SK-N-SH (cell line): ENCODE results near the gene MYLIP. TPM values are rescaled to one million over a fixed set of nuclear protein-coding genes. Genes with fewer than 3 reads are reported as not detected.

Experiments used
- CTCF ChIA-PET: fragments of 300-600, 350-600 bp; formaldehyde crosslinking; extraction: SDS; loops from one replicate; lab custom pipeline; 2021; lab: Yijun Ruan, JAX
- POLR2A ChIA-PET: fragments of 350-600 bp; sonication (Branson Sonifier 250); formaldehyde crosslinking; extraction: SDS; loops from one replicate; lab custom pipeline; 2020; ENCODE audit warnings: antibody characterized with exemption, inconsistent platforms; lab: Yijun Ruan, JAX
- DNase-seq: peaks from one replicate; pipeline ENCODE4 v3.0.0; 2012
- H2AFZ ChIP-seq: fragments of 200-600 bp; sonication (generic); 2 replicates; pipeline ENCODE4 v1.8.1; 2016; ENCODE audit warnings: antibody characterized with exemption, mild to moderate bottlenecking, low read depth
- H3F3A ChIP-seq: fragments of 200-600 bp; sonication (generic); replicated peaks from 2 replicates; pipeline ENCODE3; 2016; ENCODE audit warnings: antibody characterized with exemption, mild to moderate bottlenecking; ENCODE audit not compliant: insufficient read depth
- H3K27ac ChIP-seq, 2 experiments: fragments of 200-500 bp in 1 of 2; fragments of 200-600 bp in 1 of 2; sonication (Bioruptor generic) in 1 of 2; sonication (generic), shearing (Covaris generic) in 1 of 2; 2 replicates each; pipeline versions ENCODE4 v1.5.1 to v1.6.1; 2014 to 2016; ENCODE audit warnings: low read depth in 2 of 2, inconsistent platforms in 1 of 2, low read length in 1 of 2, mild to moderate bottlenecking in 1 of 2, mixed read lengths in 1 of 2
- H3K27me3 ChIP-seq: fragments of 200-600 bp; sonication (generic), shearing (Covaris generic); 2 replicates; pipeline ENCODE4 v1.6.1; 2016; ENCODE audit warnings: mixed run types; ENCODE audit not compliant: insufficient read depth
- H3K36me3 ChIP-seq, 2 experiments: fragments of 200-500 bp in 1 of 2; fragments of 200-600 bp in 1 of 2; sonication (Bioruptor generic) in 1 of 2; sonication (generic) in 1 of 2; replicated peaks in 1 of 2; 2 replicates each; pipeline versions ENCODE3 to v1.5.1; 2014 to 2016; ENCODE audit warnings: low read length in 1 of 2, mild to moderate bottlenecking in 1 of 2; ENCODE audit not compliant: insufficient read depth in 2 of 2, control insufficient read depth in 1 of 2
- H3K4me1 ChIP-seq, 2 experiments: fragments of 200-500 bp in 1 of 2; fragments of 200-600 bp in 1 of 2; sonication (Bioruptor generic) in 1 of 2; sonication (generic), shearing (Covaris generic) in 1 of 2; 2 replicates each; pipeline versions ENCODE4 v1.5.1 to v1.6.1; 2014 to 2016; ENCODE audit warnings: low read depth in 1 of 2, low read length in 1 of 2, mixed run types in 1 of 2; ENCODE audit not compliant: insufficient read depth in 2 of 2, control insufficient read depth in 1 of 2
- H3K4me2 ChIP-seq: fragments of 200-600 bp; sonication (generic), shearing (Covaris generic); 2 replicates; pipeline ENCODE4 v1.6.1; 2017; ENCODE audit warnings: mixed run types
- H3K4me3 ChIP-seq, 2 experiments: fragments of 200-500 bp in 1 of 2; fragments of 200-600 bp in 1 of 2; sonication (Bioruptor generic) in 1 of 2; sonication (generic), shearing (Covaris generic) in 1 of 2; 2 replicates each; pipeline versions ENCODE4 v1.5.1 to v1.8.1; 2014 to 2016; ENCODE audit warnings: low read depth in 2 of 2, inconsistent platforms in 1 of 2, low read length in 1 of 2, mild to moderate bottlenecking in 1 of 2, mixed read lengths in 1 of 2, moderate library complexity in 1 of 2
- H3K79me2 ChIP-seq: fragments of 200-600 bp; sonication (generic); 2 replicates; pipeline ENCODE4 v1.8.1; 2017; ENCODE audit warnings: mild to moderate bottlenecking; ENCODE audit not compliant: insufficient read depth
- H3K9ac ChIP-seq: fragments of 200-600 bp; sonication (generic); 2 replicates; pipeline ENCODE4 v1.6.1; 2017; ENCODE audit warnings: mixed run types
- H3K9me2 ChIP-seq: fragments of 200-600 bp; sonication (generic); 2 replicates; pipeline ENCODE4 v1.6.1; 2017; ENCODE audit warnings: mixed run types
- H3K9me3 ChIP-seq: fragments of 200-600 bp; sonication (generic); 2 replicates; pipeline ENCODE4 v1.6.1; 2017; ENCODE audit warnings: mixed run types, mild to moderate bottlenecking, moderate library complexity
- H4K20me1 ChIP-seq: fragments of 200-600 bp; sonication (generic); 2 replicates; pipeline ENCODE4 v1.6.1; 2017; ENCODE audit warnings: mild to moderate bottlenecking, mixed run types; ENCODE audit not compliant: insufficient read depth
- CHD2 ChIP-seq: fragments of 150-350 bp; IDR thresholded peaks from 2 replicates; pipeline ENCODE4 v1.6.1; 2018; ENCODE audit warnings: low read length; ENCODE audit not compliant: partially characterized antibody
- ELF1 ChIP-seq: IDR thresholded peaks from 2 replicates; pipeline ENCODE4 v1.4.0; 2012
- EP300 ChIP-seq, 2 experiments: IDR thresholded peaks; 2 replicates each; pipeline versions ENCODE4 v1.4.0 to v1.6.1; 2012; ENCODE audit warnings: borderline replicate concordance in 1 of 2, low read depth in 1 of 2, low read length in 1 of 2
- FOSL2 ChIP-seq: IDR thresholded peaks from 2 replicates; pipeline ENCODE4 v1.4.0; 2012; ENCODE audit warnings: low read depth, mild to moderate bottlenecking, moderate library complexity, borderline replicate concordance
- FOXM1 ChIP-seq: IDR thresholded peaks from 2 replicates; pipeline ENCODE4 v1.4.0; 2012; ENCODE audit warnings: low read depth, mild to moderate bottlenecking
- GABPA ChIP-seq: IDR thresholded peaks from 2 replicates; pipeline ENCODE4 v1.4.0; 2012; ENCODE audit warnings: low read depth, mild to moderate bottlenecking
- IRF3 ChIP-seq: fragments of 150-350 bp; IDR thresholded peaks from 2 replicates; pipeline ENCODE4 v1.6.1; 2016; ENCODE audit warnings: mild to moderate bottlenecking, low read depth, low read length
- MEF2A ChIP-seq: IDR thresholded peaks from 2 replicates; pipeline ENCODE4 v1.4.0; 2012; ENCODE audit warnings: low read depth, borderline replicate concordance
- MXI1 ChIP-seq: IDR thresholded peaks from 2 replicates; pipeline ENCODE4 v1.6.1; 2012; ENCODE audit warnings: mild to moderate bottlenecking, low read depth, low read length, improper control_type of control experiment
- NRF1 ChIP-seq: IDR thresholded peaks from 2 replicates; pipeline ENCODE4 v1.6.1; 2012; ENCODE audit warnings: low read depth, mild to moderate bottlenecking, low read length
- POLR2AphosphoS5 ChIP-seq: IDR thresholded peaks from 2 replicates; pipeline ENCODE4 v1.6.1; 2012; ENCODE audit warnings: low read depth, low read length
- RAD21 ChIP-seq: IDR thresholded peaks from 2 replicates; pipeline ENCODE4 v1.6.1; 2012; ENCODE audit warnings: mild to moderate bottlenecking, low read length
- RXRA ChIP-seq: IDR thresholded peaks from 2 replicates; pipeline ENCODE4 v1.4.0; 2012; ENCODE audit warnings: low read depth, mild to moderate bottlenecking, borderline replicate concordance
- SIN3A ChIP-seq: IDR thresholded peaks from 2 replicates; pipeline ENCODE4 v1.6.1; 2012; ENCODE audit warnings: low read depth, mild to moderate bottlenecking, low read length, moderate library complexity, borderline replicate concordance
- USF2 ChIP-seq: fragments of 150-350 bp; IDR thresholded peaks from 2 replicates; pipeline ENCODE4 v1.6.1; 2017; ENCODE audit warnings: antibody characterized with exemption, low read length, low read depth, borderline replicate concordance
- WGBS: methylation state at CpG from one replicate; pipeline ENCODE4 v1.1.6; 2017; ENCODE audit warnings: low lambda C conversion rate; 5-methylcytosine and 5-hydroxymethylcytosine counted together
- polyA plus RNA-seq, 3 experiments: library from polyadenylated mRNA; depleted of rRNA; stranded (reverse); fragments of >200 nt; gene quantifications; 2 replicates each; pipeline ENCODE4 v1.2.3, GENCODE V29; 2012
- TF ChIP-seq, protein P1 (sequence below): IDR thresholded peaks from 2 replicates; pipeline ENCODE4 v1.6.1; 2012; ENCODE audit warnings: mild to moderate bottlenecking, low read depth, low read length, moderate library complexity
- TF ChIP-seq, protein P2 (sequence below): IDR thresholded peaks from 2 replicates; pipeline ENCODE4 v1.4.0; 2012; ENCODE audit warnings: low read depth, borderline replicate concordance
- TF ChIP-seq, protein P3 (sequence below): fragments of 200-600 bp; sonication (generic); IDR thresholded peaks from 2 replicates; pipeline ENCODE4 v1.6.1; 2017; ENCODE audit warnings: antibody characterized with exemption, mild to moderate bottlenecking, moderate library complexity

Gene MYLIP
- polyA plus RNA-seq, 1 of the 3 experiments (the other 2 are of a cell fraction) = 3.1 TPM

- TF ChIP-seq, protein P1, sequence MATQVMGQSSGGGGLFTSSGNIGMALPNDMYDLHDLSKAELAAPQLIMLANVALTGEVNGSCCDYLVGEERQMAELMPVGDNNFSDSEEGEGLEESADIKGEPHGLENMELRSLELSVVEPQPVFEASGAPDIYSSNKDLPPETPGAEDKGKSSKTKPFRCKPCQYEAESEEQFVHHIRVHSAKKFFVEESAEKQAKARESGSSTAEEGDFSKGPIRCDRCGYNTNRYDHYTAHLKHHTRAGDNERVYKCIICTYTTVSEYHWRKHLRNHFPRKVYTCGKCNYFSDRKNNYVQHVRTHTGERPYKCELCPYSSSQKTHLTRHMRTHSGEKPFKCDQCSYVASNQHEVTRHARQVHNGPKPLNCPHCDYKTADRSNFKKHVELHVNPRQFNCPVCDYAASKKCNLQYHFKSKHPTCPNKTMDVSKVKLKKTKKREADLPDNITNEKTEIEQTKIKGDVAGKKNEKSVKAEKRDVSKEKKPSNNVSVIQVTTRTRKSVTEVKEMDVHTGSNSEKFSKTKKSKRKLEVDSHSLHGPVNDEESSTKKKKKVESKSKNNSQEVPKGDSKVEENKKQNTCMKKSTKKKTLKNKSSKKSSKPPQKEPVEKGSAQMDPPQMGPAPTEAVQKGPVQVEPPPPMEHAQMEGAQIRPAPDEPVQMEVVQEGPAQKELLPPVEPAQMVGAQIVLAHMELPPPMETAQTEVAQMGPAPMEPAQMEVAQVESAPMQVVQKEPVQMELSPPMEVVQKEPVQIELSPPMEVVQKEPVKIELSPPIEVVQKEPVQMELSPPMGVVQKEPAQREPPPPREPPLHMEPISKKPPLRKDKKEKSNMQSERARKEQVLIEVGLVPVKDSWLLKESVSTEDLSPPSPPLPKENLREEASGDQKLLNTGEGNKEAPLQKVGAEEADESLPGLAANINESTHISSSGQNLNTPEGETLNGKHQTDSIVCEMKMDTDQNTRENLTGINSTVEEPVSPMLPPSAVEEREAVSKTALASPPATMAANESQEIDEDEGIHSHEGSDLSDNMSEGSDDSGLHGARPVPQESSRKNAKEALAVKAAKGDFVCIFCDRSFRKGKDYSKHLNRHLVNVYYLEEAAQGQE = no peak
- TF ChIP-seq RAD21 (no peak), GABPA (no peak), ELF1 (no peak), POLR2AphosphoS5 (no peak), FOXM1 (no peak), MXI1 (no peak)
- TF ChIP-seq, protein P2, sequence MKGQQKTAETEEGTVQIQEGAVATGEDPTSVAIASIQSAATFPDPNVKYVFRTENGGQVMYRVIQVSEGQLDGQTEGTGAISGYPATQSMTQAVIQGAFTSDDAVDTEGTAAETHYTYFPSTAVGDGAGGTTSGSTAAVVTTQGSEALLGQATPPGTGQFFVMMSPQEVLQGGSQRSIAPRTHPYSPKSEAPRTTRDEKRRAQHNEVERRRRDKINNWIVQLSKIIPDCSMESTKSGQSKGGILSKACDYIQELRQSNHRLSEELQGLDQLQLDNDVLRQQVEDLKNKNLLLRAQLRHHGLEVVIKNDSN = no peak
These were observed 1.6 kb downstream of the MYLIP start (continued) for GRCh38 chr6:16130437-16130891.

DNA sequence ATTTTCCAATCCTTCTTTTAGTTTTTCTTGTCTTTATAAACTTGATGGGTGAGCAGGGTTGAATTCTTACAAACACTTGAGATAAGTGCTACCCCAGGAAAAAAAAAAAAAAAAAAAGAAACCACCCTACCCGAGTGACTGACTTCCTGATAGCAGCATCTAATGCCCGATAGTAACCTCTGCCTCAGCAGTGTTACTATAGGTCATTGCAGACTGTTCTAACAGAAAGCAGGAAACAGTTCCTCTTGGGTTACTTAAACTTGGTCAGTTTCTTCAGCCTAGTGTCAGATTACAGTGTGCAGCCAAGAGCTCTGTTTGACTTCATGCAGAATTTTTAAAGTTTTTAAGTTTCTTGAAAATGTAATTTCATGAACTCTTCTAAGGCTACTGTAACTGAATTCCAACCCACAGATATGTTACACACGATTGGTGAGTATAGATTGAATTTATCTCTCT is 2.1 kb downstream of the MYLIP start:
- Histone ChIP-seq H3K9me2 (no peaks in the 10 kb centered on the region), H2AFZ (no peak overlapping the region; the same call in 1 of the 2 replicates), H3K9me3 (no peaks in the 10 kb centered on the region), H3K27ac (peak overlapping the region; percentile 50 to 74; a peak in 3 of 4 replicates), H3K4me3 (peak overlapping the region; percentile 14 to 67; a peak in 3 of 4 replicates), H4K20me1 (no peaks in the 10 kb centered on the region), H3K9ac (no peak overlapping the region; the same call in 1 of the 2 replicates), H3K79me2 (no peaks in the 10 kb centered on the region), H3F3A (peaks cover 26% of the 10 kb centered on the region), H3K4me1 (peaks cover 29 to 34% of the 10 kb centered on the region in 2 experiments; a peak in 3 of 4 replicates), H3K4me2 (peak overlapping the region; percentile 98), H3K27me3 (peaks cover 13% of the 10 kb centered on the region), H3K36me3 (peaks cover 0 to 6% of the 10 kb centered on the region in 2 experiments)
- peak; percentile 28 for DNase-seq
- ChIA-PET CTCF (interaction anchor here (0.9 to 5.1 kb wide), 11 partner anchors 11 to 439 kb away, joined by 3 to 57 read pairs (median 6); no protein-coding TSS in a partner anchor), POLR2A (interaction anchor here (0.8 kb wide), 1 partner anchor 251 kb away, joined by 4 read pairs; no protein-coding TSS in a partner anchor)
- WGBS = 7% methylated on average over 3 of the region's 3 CpGs
- TF ChIP-seq MEF2A (no peak), FOSL2 (no peak), RXRA (peak; percentile 96), USF2 (no peak), SIN3A (peak; percentile 76; the same call in 1 of the 2 replicates), NRF1 (no peak), CHD2 (no peak), POLR2AphosphoS5 (peak; percentile 21; the same call in 1 of the 2 replicates), EP300 (IDR thresholded peaks at IDR 0.05; ENCODE audit: borderline replicate concordance in 1 of 2, low read depth in 1 of 2, low read length in 1 of 2) (no peak), IRF3 (no peak), ELF1 (peak; percentile 31; the same call in 1 of the 2 replicates), GABPA (no peak)
- TF ChIP-seq, protein P2 = no peak
- TF ChIP-seq, protein P3, sequence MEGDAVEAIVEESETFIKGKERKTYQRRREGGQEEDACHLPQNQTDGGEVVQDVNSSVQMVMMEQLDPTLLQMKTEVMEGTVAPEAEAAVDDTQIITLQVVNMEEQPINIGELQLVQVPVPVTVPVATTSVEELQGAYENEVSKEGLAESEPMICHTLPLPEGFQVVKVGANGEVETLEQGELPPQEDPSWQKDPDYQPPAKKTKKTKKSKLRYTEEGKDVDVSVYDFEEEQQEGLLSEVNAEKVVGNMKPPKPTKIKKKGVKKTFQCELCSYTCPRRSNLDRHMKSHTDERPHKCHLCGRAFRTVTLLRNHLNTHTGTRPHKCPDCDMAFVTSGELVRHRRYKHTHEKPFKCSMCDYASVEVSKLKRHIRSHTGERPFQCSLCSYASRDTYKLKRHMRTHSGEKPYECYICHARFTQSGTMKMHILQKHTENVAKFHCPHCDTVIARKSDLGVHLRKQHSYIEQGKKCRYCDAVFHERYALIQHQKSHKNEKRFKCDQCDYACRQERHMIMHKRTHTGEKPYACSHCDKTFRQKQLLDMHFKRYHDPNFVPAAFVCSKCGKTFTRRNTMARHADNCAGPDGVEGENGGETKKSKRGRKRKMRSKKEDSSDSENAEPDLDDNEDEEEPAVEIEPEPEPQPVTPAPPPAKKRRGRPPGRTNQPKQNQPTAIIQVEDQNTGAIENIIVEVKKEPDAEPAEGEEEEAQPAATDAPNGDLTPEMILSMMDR = no peak
